ENCODE data around the gene CENPX. TPM values are rescaled to one million over a fixed set of nuclear protein-coding genes. Genes with fewer than 3 reads are reported as not detected.

The CENPX gene
- total RNA-seq, 1 donor from 2014 or later = 26.3 TPM

- DNase-seq = no peak
- Histone ChIP-seq H3K27me3 (ENCODE audit: low read depth) (no peaks in the 10 kb centered on the region), H3K4me1 (peaks cover 44% of the 10 kb centered on the region), H3K4me3 (peak overlapping the region; percentile 91), H3K27ac (replicated peaks) (peak overlapping the region; percentile 75), H3K36me3 (peaks cover 61% of the 10 kb centered on the region), H3K9me3 (replicated peaks) (no peaks in the 10 kb centered on the region)
- intact Hi-C loops (cut with micrococcal nuclease) = no loop called here
- TF ChIP-seq CTCF (IDR thresholded peaks at IDR 0.05; ENCODE audit: borderline replicate concordance) = no peak
Observed at GRCh38 chr17:82050761-82051641, 28.3 kb upstream of the CENPX start.

- peaks cover 44% of the 10 kb centered on the region for H3K4me1 ChIP-seq
- H3K9me3 ChIP-seq (replicated peaks) = no peaks in the 10 kb centered on the region
- H3K27ac ChIP-seq (replicated peaks) = no peak overlapping the region
- H3K27me3 ChIP-seq (ENCODE audit: low read depth) = no peaks in the 10 kb centered on the region
- peak overlapping the region; percentile 91 for H3K4me3 ChIP-seq
- DNase-seq = no peak
- no peak for TF ChIP-seq CTCF (IDR thresholded peaks at IDR 0.05; ENCODE audit: borderline replicate concordance)
- intact Hi-C loops (cut with micrococcal nuclease) = no loop called here
- H3K36me3 ChIP-seq = peaks cover 53% of the 10 kb centered on the region
Observed at GRCh38 chr17:82050152-82050760, 27.6 kb upstream of the CENPX start.

GRCh38 chr17:82049521-82049971 is 26.9 kb upstream of the CENPX start:
- Histone ChIP-seq H3K4me3 (peak overlapping the region; percentile 91), H3K4me1 (peaks cover 44% of the 10 kb centered on the region), H3K36me3 (peaks cover 46% of the 10 kb centered on the region), H3K27ac (replicated peaks) (no peak overlapping the region), H3K9me3 (replicated peaks) (no peaks in the 10 kb centered on the region), H3K27me3 (ENCODE audit: low read depth) (no peaks in the 10 kb centered on the region)
- no peak for TF ChIP-seq CTCF (IDR thresholded peaks at IDR 0.05; ENCODE audit: borderline replicate concordance)
- intact Hi-C loops (cut with micrococcal nuclease) = no loop called here
- no peak for DNase-seq

- no peak for DNase-seq
- intact Hi-C loops (cut with micrococcal nuclease) = no loop called here
- H3K4me1 ChIP-seq = peaks cover 42% of the 10 kb centered on the region
- H3K9me3 ChIP-seq (replicated peaks) = no peaks in the 10 kb centered on the region
- H3K27ac ChIP-seq (replicated peaks) = no peak overlapping the region
- H3K4me3 ChIP-seq = no peak overlapping the region
- no peak for TF ChIP-seq CTCF (IDR thresholded peaks at IDR 0.05; ENCODE audit: borderline replicate concordance)
- H3K27me3 ChIP-seq (ENCODE audit: low read depth) = no peaks in the 10 kb centered on the region
- H3K36me3 ChIP-seq = peaks cover 42% of the 10 kb centered on the region
Observed at GRCh38 chr17:82049106-82049505, 26.4 kb upstream of the CENPX start.

- intact Hi-C loops (cut with micrococcal nuclease) = no loop called here
- Histone ChIP-seq H3K4me3 (no peak overlapping the region), H3K36me3 (peaks cover 36% of the 10 kb centered on the region), H3K27me3 (ENCODE audit: low read depth) (no peaks in the 10 kb centered on the region), H3K9me3 (replicated peaks) (no peaks in the 10 kb centered on the region), H3K27ac (replicated peaks) (no peak overlapping the region), H3K4me1 (peaks cover 37% of the 10 kb centered on the region)
- no peak for TF ChIP-seq CTCF (IDR thresholded peaks at IDR 0.05; ENCODE audit: borderline replicate concordance)
- no peak for DNase-seq
Observed at GRCh38 chr17:82048571-82048971, 25.9 kb upstream of the CENPX start.

Data from left ventricle myocardium inferior (tissue), 1 donor.